SK-N-SH (cell line): Measurements from ENCODE around the gene SRXN1. TPM values are rescaled to one million over a fixed set of nuclear protein-coding genes. Genes with fewer than 3 reads are reported as not detected.

Source experiments
- CTCF ChIA-PET: fragments of 300-600, 350-600 bp; formaldehyde crosslinking; extraction: SDS; loops from one replicate; lab custom pipeline; 2021; lab: Yijun Ruan, JAX
- POLR2A ChIA-PET: fragments of 350-600 bp; sonication (Branson Sonifier 250); formaldehyde crosslinking; extraction: SDS; loops from one replicate; lab custom pipeline; 2020; ENCODE audit warnings: antibody characterized with exemption, inconsistent platforms; lab: Yijun Ruan, JAX
- DNase-seq: peaks from one replicate; pipeline ENCODE4 v3.0.0; 2012
- H2AFZ ChIP-seq: fragments of 200-600 bp; sonication (generic); 2 replicates; pipeline ENCODE4 v1.8.1; 2016; ENCODE audit warnings: antibody characterized with exemption, mild to moderate bottlenecking, low read depth
- H3F3A ChIP-seq: fragments of 200-600 bp; sonication (generic); replicated peaks from 2 replicates; pipeline ENCODE3; 2016; ENCODE audit warnings: antibody characterized with exemption, mild to moderate bottlenecking; ENCODE audit not compliant: insufficient read depth
- H3K27ac ChIP-seq, 2 experiments: fragments of 200-500 bp in 1 of 2; fragments of 200-600 bp in 1 of 2; sonication (Bioruptor generic) in 1 of 2; sonication (generic), shearing (Covaris generic) in 1 of 2; 2 replicates each; pipeline versions ENCODE4 v1.5.1 to v1.6.1; 2014 to 2016; ENCODE audit warnings: low read depth in 2 of 2, inconsistent platforms in 1 of 2, low read length in 1 of 2, mild to moderate bottlenecking in 1 of 2, mixed read lengths in 1 of 2
- H3K27me3 ChIP-seq: fragments of 200-600 bp; sonication (generic), shearing (Covaris generic); 2 replicates; pipeline ENCODE4 v1.6.1; 2016; ENCODE audit warnings: mixed run types; ENCODE audit not compliant: insufficient read depth
- H3K36me3 ChIP-seq, 2 experiments: fragments of 200-500 bp in 1 of 2; fragments of 200-600 bp in 1 of 2; sonication (Bioruptor generic) in 1 of 2; sonication (generic) in 1 of 2; replicated peaks in 1 of 2; 2 replicates each; pipeline versions ENCODE3 to v1.5.1; 2014 to 2016; ENCODE audit warnings: low read length in 1 of 2, mild to moderate bottlenecking in 1 of 2; ENCODE audit not compliant: insufficient read depth in 2 of 2, control insufficient read depth in 1 of 2
- H3K4me1 ChIP-seq, 2 experiments: fragments of 200-500 bp in 1 of 2; fragments of 200-600 bp in 1 of 2; sonication (Bioruptor generic) in 1 of 2; sonication (generic), shearing (Covaris generic) in 1 of 2; 2 replicates each; pipeline versions ENCODE4 v1.5.1 to v1.6.1; 2014 to 2016; ENCODE audit warnings: low read depth in 1 of 2, low read length in 1 of 2, mixed run types in 1 of 2; ENCODE audit not compliant: insufficient read depth in 2 of 2, control insufficient read depth in 1 of 2
- H3K4me2 ChIP-seq: fragments of 200-600 bp; sonication (generic), shearing (Covaris generic); 2 replicates; pipeline ENCODE4 v1.6.1; 2017; ENCODE audit warnings: mixed run types
- H3K4me3 ChIP-seq, 2 experiments: fragments of 200-500 bp in 1 of 2; fragments of 200-600 bp in 1 of 2; sonication (Bioruptor generic) in 1 of 2; sonication (generic), shearing (Covaris generic) in 1 of 2; 2 replicates each; pipeline versions ENCODE4 v1.5.1 to v1.8.1; 2014 to 2016; ENCODE audit warnings: low read depth in 2 of 2, inconsistent platforms in 1 of 2, low read length in 1 of 2, mild to moderate bottlenecking in 1 of 2, mixed read lengths in 1 of 2, moderate library complexity in 1 of 2
- H3K79me2 ChIP-seq: fragments of 200-600 bp; sonication (generic); 2 replicates; pipeline ENCODE4 v1.8.1; 2017; ENCODE audit warnings: mild to moderate bottlenecking; ENCODE audit not compliant: insufficient read depth
- H3K9ac ChIP-seq: fragments of 200-600 bp; sonication (generic); 2 replicates; pipeline ENCODE4 v1.6.1; 2017; ENCODE audit warnings: mixed run types
- H3K9me2 ChIP-seq: fragments of 200-600 bp; sonication (generic); 2 replicates; pipeline ENCODE4 v1.6.1; 2017; ENCODE audit warnings: mixed run types
- H3K9me3 ChIP-seq: fragments of 200-600 bp; sonication (generic); 2 replicates; pipeline ENCODE4 v1.6.1; 2017; ENCODE audit warnings: mixed run types, mild to moderate bottlenecking, moderate library complexity
- H4K20me1 ChIP-seq: fragments of 200-600 bp; sonication (generic); 2 replicates; pipeline ENCODE4 v1.6.1; 2017; ENCODE audit warnings: mild to moderate bottlenecking, mixed run types; ENCODE audit not compliant: insufficient read depth
- EP300 ChIP-seq, 2 experiments: IDR thresholded peaks; 2 replicates each; pipeline versions ENCODE4 v1.4.0 to v1.6.1; 2012; ENCODE audit warnings: borderline replicate concordance in 1 of 2, low read depth in 1 of 2, low read length in 1 of 2
- EZH2phosphoT487 ChIP-seq: fragments of 200-600 bp; sonication (generic); IDR thresholded peaks from 2 replicates; pipeline ENCODE4 v1.6.1; 2017; ENCODE audit warnings: low read depth, mixed run types, mild to moderate bottlenecking, antibody characterized with exemption, moderate library complexity, borderline replicate concordance
- FOSL2 ChIP-seq: IDR thresholded peaks from 2 replicates; pipeline ENCODE4 v1.4.0; 2012; ENCODE audit warnings: low read depth, mild to moderate bottlenecking, moderate library complexity, borderline replicate concordance
- FOXM1 ChIP-seq: IDR thresholded peaks from 2 replicates; pipeline ENCODE4 v1.4.0; 2012; ENCODE audit warnings: low read depth, mild to moderate bottlenecking
- GABPA ChIP-seq: IDR thresholded peaks from 2 replicates; pipeline ENCODE4 v1.4.0; 2012; ENCODE audit warnings: low read depth, mild to moderate bottlenecking
- JUND ChIP-seq: IDR thresholded peaks from 2 replicates; pipeline ENCODE4 v1.4.0; 2012
- POLR2AphosphoS5 ChIP-seq: IDR thresholded peaks from 2 replicates; pipeline ENCODE4 v1.6.1; 2012; ENCODE audit warnings: low read depth, low read length
- RCOR1 ChIP-seq: fragments of 150-350 bp; IDR thresholded peaks from 2 replicates; pipeline ENCODE4 v1.6.1; 2017; ENCODE audit warnings: antibody characterized with exemption, low read length
- RFX5 ChIP-seq: IDR thresholded peaks from 2 replicates; pipeline ENCODE4 v1.6.1; 2012; ENCODE audit warnings: mild to moderate bottlenecking, improper control_type of control experiment, low read length
- WGBS: methylation state at CpG from one replicate; pipeline ENCODE4 v1.1.6; 2017; ENCODE audit warnings: low lambda C conversion rate; 5-methylcytosine and 5-hydroxymethylcytosine counted together
- polyA plus RNA-seq, 3 experiments: library from polyadenylated mRNA; depleted of rRNA; stranded (reverse); fragments of >200 nt; gene quantifications; 2 replicates each; pipeline ENCODE4 v1.2.3, GENCODE V29; 2012
- TF ChIP-seq, protein P1 (sequence below): IDR thresholded peaks from 2 replicates; pipeline ENCODE4 v1.4.0; 2012; ENCODE audit warnings: low read depth, borderline replicate concordance
- TF ChIP-seq, protein P2 (sequence below): fragments of 150-350 bp; IDR thresholded peaks from 2 replicates; pipeline ENCODE4 v1.6.1; 2016; ENCODE audit warnings: mild to moderate bottlenecking, low read depth, low read length
- TF ChIP-seq, protein P3 (sequence below): IDR thresholded peaks from 2 replicates; pipeline ENCODE4 v1.6.1; 2012; ENCODE audit warnings: mild to moderate bottlenecking, low read depth, low read length, moderate library complexity

Gene SRXN1
- polyA plus RNA-seq, 1 of the 3 experiments (the other 2 are of a cell fraction) = 26.2 TPM

DNA sequence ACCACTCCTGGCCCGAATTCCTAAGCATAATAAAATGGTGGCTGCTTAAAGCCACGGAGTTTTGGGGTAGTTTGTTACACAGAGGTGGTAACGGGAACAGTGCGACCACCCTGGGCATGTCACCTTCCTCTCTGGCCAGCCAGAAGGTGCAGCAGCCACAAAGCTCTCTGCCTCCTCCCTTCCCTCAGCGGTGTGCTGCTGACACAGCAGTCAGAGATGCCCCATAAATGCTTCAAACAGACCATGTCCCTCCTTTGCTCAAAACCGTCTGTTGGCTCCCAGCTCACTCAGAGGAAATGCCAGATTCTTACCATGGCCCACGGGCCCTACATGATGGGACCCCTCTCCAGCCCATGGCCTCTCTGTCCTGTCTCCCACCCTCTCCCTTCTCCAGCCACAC lies 30.8 kb downstream of the SRXN1 start (continued):
- TF ChIP-seq, protein P1, sequence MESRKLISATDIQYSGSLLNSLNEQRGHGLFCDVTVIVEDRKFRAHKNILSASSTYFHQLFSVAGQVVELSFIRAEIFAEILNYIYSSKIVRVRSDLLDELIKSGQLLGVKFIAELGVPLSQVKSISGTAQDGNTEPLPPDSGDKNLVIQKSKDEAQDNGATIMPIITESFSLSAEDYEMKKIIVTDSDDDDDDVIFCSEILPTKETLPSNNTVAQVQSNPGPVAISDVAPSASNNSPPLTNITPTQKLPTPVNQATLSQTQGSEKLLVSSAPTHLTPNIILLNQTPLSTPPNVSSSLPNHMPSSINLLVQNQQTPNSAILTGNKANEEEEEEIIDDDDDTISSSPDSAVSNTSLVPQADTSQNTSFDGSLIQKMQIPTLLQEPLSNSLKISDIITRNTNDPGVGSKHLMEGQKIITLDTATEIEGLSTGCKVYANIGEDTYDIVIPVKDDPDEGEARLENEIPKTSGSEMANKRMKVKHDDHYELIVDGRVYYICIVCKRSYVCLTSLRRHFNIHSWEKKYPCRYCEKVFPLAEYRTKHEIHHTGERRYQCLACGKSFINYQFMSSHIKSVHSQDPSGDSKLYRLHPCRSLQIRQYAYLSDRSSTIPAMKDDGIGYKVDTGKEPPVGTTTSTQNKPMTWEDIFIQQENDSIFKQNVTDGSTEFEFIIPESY = no peak
- no peak for TF ChIP-seq JUND
- no peak for TF ChIP-seq EP300 (IDR thresholded peaks at IDR 0.05; ENCODE audit: borderline replicate concordance in 1 of 2, low read depth in 1 of 2, low read length in 1 of 2)
- TF ChIP-seq RFX5 = no peak

DNA sequence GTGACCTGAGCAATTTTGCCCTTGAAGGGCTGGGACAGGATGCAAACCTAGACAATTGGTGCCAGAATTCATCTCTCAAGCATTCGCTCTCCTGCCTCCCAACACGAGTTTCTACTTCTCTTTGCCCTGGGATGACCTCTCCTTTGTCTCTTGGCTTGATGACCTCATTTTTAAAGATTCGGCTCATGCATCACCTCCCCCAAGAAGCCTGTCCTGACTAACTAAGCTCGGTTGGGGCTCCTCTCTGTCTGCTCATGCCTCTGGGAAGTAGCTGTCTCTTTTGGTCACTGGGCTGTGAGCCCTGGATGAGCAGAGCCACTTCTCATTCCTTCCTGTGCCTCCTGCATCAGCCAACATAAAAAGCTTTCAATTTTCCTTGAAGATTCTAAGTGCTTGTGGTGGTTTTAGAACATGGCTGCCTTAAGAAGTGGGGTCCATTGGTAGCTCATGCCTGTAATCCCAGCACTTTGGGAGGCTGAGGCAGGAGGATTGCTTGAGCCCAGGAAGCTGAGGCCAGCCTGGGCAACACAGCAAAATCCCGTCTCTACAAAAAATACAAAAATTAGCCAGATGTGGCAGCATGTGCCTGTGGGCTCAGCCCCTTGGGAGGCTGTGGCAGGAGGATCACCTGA lies 31.8 kb downstream of the SRXN1 start:
- H3K36me3 ChIP-seq = no peaks in the 10 kb centered on the region
- no peak for DNase-seq
- H3F3A ChIP-seq = no peaks in the 10 kb centered on the region
- H3K9me3 ChIP-seq = no peaks in the 10 kb centered on the region
- H3K9me2 ChIP-seq = no peaks in the 10 kb centered on the region
- no peak overlapping the region for H3K4me3 ChIP-seq
- no peaks in the 10 kb centered on the region for H3K79me2 ChIP-seq
- H3K4me2 ChIP-seq = no peak overlapping the region
- no peak overlapping the region for H2AFZ ChIP-seq
- ChIA-PET CTCF (interaction anchor here (1.3 to 4.9 kb wide), 3 partner anchors 13 to 107 kb away, joined by 4 to 23 read pairs (median 4); no protein-coding TSS in a partner anchor), POLR2A (no interaction called here)
- H3K27me3 ChIP-seq = no peaks in the 10 kb centered on the region; the same call in 1 of the 2 replicates
- no peak for TF ChIP-seq POLR2AphosphoS5
- no peak overlapping the region for H3K27ac ChIP-seq
- H4K20me1 ChIP-seq = no peaks in the 10 kb centered on the region
- WGBS = 29% methylated on average over 5 of the region's 5 CpGs
- H3K4me1 ChIP-seq = no peaks in the 10 kb centered on the region
- no peak overlapping the region for H3K9ac ChIP-seq

DNA sequence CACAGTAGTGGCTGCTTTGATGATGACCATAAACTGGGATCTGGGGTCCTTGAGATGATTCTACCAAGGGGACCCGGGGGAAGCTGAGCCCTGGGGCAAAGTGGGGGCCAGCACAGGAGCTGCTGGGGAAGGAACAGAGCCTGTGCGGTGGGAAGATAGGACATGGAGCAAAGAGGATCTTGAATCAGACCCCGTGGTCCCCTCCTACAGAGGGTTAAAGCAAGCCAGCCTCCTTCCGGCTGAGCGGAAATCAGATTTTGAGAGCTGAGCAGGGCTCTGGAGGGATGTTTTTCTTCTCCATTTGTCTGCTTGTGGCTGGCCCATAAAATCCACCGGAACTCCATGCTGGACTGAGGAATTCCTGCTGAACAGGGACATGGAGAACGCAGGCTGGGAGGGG lies 32.8 kb downstream of the SRXN1 start:
- no peak overlapping the region for H3K27ac ChIP-seq
- no peak for TF ChIP-seq EZH2phosphoT487
- no peaks in the 10 kb centered on the region for H3K9me3 ChIP-seq
- no peak overlapping the region for H2AFZ ChIP-seq
- no peaks in the 10 kb centered on the region; the same call in 1 of the 2 replicates for H3K27me3 ChIP-seq
- POLR2A ChIA-PET = no interaction called here
- DNase-seq = no peak
- H3K79me2 ChIP-seq = no peaks in the 10 kb centered on the region
- H3K9ac ChIP-seq = no peak overlapping the region
- H3F3A ChIP-seq = no peaks in the 10 kb centered on the region
- no peaks in the 10 kb centered on the region for H3K4me1 ChIP-seq
- H4K20me1 ChIP-seq = no peaks in the 10 kb centered on the region
- no peaks in the 10 kb centered on the region for H3K36me3 ChIP-seq
- CTCF ChIA-PET = interaction anchor here (1.1 to 4.9 kb wide), 2 partner anchors 9 to 26 kb away, joined by 3 to 23 read pairs; no protein-coding TSS in a partner anchor
- WGBS = 55% methylated on average over 7 of the region's 7 CpGs
- H3K4me2 ChIP-seq = no peak overlapping the region
- H3K9me2 ChIP-seq = no peaks in the 10 kb centered on the region
- no peak overlapping the region for H3K4me3 ChIP-seq

DNA sequence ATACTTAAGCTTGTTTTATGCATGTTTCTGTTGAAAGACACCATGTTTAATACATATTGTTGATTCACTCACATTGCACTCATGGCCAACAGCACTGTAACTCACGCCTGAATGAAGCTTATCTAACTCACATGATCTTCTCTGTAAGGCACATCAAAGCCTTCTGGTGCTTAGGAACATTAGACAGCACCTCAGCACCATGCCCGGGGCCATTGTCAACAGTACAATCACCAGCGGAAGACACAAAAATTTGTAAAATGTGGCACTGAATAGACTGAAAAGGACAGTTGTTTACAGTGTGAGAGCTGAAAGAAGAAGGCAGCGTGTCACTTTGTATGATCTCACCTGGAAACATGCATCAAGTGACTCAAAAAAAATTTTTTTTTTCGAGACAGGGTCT lies 34.0 kb downstream of the SRXN1 start:
- no peak for DNase-seq
- H3K27ac ChIP-seq = no peak overlapping the region
- no peak overlapping the region for H3K4me2 ChIP-seq
- CTCF ChIA-PET = interaction anchor here (1.1 to 3.1 kb wide), 3 partner anchors 8 to 57 kb away, joined by 3 to 13 read pairs (median 8); no protein-coding TSS in a partner anchor
- H3K9me2 ChIP-seq = no peaks in the 10 kb centered on the region
- 10% methylated on average over 5 of the region's 5 CpGs for WGBS
- no peaks in the 10 kb centered on the region for H4K20me1 ChIP-seq
- no peaks in the 10 kb centered on the region for H3K9me3 ChIP-seq
- no peak overlapping the region for H3K4me3 ChIP-seq
- no peaks in the 10 kb centered on the region for H3K4me1 ChIP-seq
- POLR2A ChIA-PET = no interaction called here
- H3F3A ChIP-seq = no peaks in the 10 kb centered on the region
- H3K79me2 ChIP-seq = no peaks in the 10 kb centered on the region
- H2AFZ ChIP-seq = no peak overlapping the region
- no peak overlapping the region for H3K9ac ChIP-seq
- no peaks in the 10 kb centered on the region for H3K36me3 ChIP-seq
- H3K27me3 ChIP-seq = no peaks in the 10 kb centered on the region; the same call in 1 of the 2 replicates
- TF ChIP-seq, protein P2, sequence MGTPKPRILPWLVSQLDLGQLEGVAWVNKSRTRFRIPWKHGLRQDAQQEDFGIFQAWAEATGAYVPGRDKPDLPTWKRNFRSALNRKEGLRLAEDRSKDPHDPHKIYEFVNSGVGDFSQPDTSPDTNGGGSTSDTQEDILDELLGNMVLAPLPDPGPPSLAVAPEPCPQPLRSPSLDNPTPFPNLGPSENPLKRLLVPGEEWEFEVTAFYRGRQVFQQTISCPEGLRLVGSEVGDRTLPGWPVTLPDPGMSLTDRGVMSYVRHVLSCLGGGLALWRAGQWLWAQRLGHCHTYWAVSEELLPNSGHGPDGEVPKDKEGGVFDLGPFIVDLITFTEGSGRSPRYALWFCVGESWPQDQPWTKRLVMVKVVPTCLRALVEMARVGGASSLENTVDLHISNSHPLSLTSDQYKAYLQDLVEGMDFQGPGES = no peak
- TF ChIP-seq FOXM1 = no peak
- TF ChIP-seq RCOR1 = no peak
- no peak for TF ChIP-seq FOSL2
- TF ChIP-seq, protein P3, sequence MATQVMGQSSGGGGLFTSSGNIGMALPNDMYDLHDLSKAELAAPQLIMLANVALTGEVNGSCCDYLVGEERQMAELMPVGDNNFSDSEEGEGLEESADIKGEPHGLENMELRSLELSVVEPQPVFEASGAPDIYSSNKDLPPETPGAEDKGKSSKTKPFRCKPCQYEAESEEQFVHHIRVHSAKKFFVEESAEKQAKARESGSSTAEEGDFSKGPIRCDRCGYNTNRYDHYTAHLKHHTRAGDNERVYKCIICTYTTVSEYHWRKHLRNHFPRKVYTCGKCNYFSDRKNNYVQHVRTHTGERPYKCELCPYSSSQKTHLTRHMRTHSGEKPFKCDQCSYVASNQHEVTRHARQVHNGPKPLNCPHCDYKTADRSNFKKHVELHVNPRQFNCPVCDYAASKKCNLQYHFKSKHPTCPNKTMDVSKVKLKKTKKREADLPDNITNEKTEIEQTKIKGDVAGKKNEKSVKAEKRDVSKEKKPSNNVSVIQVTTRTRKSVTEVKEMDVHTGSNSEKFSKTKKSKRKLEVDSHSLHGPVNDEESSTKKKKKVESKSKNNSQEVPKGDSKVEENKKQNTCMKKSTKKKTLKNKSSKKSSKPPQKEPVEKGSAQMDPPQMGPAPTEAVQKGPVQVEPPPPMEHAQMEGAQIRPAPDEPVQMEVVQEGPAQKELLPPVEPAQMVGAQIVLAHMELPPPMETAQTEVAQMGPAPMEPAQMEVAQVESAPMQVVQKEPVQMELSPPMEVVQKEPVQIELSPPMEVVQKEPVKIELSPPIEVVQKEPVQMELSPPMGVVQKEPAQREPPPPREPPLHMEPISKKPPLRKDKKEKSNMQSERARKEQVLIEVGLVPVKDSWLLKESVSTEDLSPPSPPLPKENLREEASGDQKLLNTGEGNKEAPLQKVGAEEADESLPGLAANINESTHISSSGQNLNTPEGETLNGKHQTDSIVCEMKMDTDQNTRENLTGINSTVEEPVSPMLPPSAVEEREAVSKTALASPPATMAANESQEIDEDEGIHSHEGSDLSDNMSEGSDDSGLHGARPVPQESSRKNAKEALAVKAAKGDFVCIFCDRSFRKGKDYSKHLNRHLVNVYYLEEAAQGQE = no peak
- TF ChIP-seq GABPA = no peak
